Measurements from ENCODE around the gene NCR2. TPM values are rescaled to one million over a fixed set of nuclear protein-coding genes. Genes with fewer than 3 reads are reported as not detected.

NCR2 gene
- polyA plus RNA-seq, 1 of the 3 experiments (the other 2 are of a cell fraction) = not detected

GRCh38 chr6:41359617-41360313 is 24.4 kb downstream of the NCR2 start:
- Histone ChIP-seq H3K9ac (no peak overlapping the region), H3K4me3 (ENCODE audit: low read depth in 2 of 2, low read length in 1 of 2) (no peak overlapping the region), H3F3A (replicated peaks; ENCODE audit: insufficient read depth) (no peaks in the 10 kb centered on the region), H3K27ac (ENCODE audit: low read depth in 2 of 2, low read length in 1 of 2) (no peak overlapping the region), H2AFZ (ENCODE audit: low read depth) (no peak overlapping the region), H4K20me1 (ENCODE audit: insufficient read depth) (no peaks in the 10 kb centered on the region), H3K4me1 (ENCODE audit: control insufficient read depth in 1 of 2, insufficient read depth in 2 of 2, low read depth in 1 of 2, low read length in 1 of 2) (no peaks in the 10 kb centered on the region), H3K79me2 (ENCODE audit: insufficient read depth) (no peaks in the 10 kb centered on the region), H3K9me2 (no peaks in the 10 kb centered on the region), H3K27me3 (ENCODE audit: insufficient read depth) (peaks cover 8% of the 10 kb centered on the region; the same call in 1 of the 2 replicates), H3K36me3 (replicated peaks in 1 of 2; ENCODE audit: control insufficient read depth in 1 of 2, insufficient read depth in 2 of 2, low read length in 1 of 2) (no peaks in the 10 kb centered on the region), H3K4me2 (no peak overlapping the region), H3K9me3 (0 out of 2 replicates have a peak, but pooled peaks cover 5% of the 10 kb centered on the region)
- no peak for TF ChIP-seq YY1 (IDR thresholded peaks at IDR 0.05; ENCODE audit: low read depth)
- TF ChIP-seq MEF2A (IDR thresholded peaks at IDR 0.05; ENCODE audit: borderline replicate concordance, low read depth) = no peak
- TF ChIP-seq, protein P1, sequence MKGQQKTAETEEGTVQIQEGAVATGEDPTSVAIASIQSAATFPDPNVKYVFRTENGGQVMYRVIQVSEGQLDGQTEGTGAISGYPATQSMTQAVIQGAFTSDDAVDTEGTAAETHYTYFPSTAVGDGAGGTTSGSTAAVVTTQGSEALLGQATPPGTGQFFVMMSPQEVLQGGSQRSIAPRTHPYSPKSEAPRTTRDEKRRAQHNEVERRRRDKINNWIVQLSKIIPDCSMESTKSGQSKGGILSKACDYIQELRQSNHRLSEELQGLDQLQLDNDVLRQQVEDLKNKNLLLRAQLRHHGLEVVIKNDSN (IDR thresholded peaks at IDR 0.05; ENCODE audit: borderline replicate concordance, low read depth) = no peak
- no peak for TF ChIP-seq RAD21 (IDR thresholded peaks at IDR 0.05; ENCODE audit: low read length)
- ChIA-PET POLR2A (no interaction called here), CTCF (interaction anchor here (0.9 to 1.5 kb wide), 5 partner anchors 9 to 324 kb away, joined by 3 to 6 read pairs (median 4); no protein-coding TSS in a partner anchor)
- no peak for DNase-seq
- WGBS (ENCODE audit: low lambda C conversion rate) = 9% methylated on average over 4 of the region's 4 CpGs

DNA sequence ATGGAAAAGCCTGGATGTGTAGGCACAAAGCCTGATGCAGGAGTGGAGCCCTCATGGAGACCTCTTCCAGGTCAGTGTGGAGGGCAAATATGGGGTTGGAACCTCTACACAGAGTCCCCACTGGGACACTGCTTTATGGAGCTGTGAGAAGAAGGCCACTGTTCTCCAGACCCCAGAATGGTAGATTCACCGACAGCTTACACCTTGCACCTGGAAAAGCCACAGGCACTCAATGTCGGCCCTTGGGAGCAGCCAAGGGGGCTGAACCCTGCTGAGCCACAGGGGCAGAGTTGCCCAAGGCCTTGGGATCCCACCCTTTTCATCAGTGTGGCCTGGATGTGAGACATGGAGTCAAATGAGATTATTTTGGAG is 24.9 kb downstream of the NCR2 start:
- peaks cover 7% of the 10 kb centered on the region; the same call in 1 of the 2 replicates for H3K27me3 ChIP-seq (ENCODE audit: insufficient read depth)
- H4K20me1 ChIP-seq (ENCODE audit: insufficient read depth) = no peaks in the 10 kb centered on the region
- H3K9ac ChIP-seq = no peak overlapping the region
- 0 out of 2 replicates have a peak, but pooled peaks cover 5% of the 10 kb centered on the region for H3K9me3 ChIP-seq
- no peak for DNase-seq
- H3K4me3 ChIP-seq (ENCODE audit: low read depth in 2 of 2, low read length in 1 of 2) = no peak overlapping the region
- no peak overlapping the region for H2AFZ ChIP-seq (ENCODE audit: low read depth)
- H3F3A ChIP-seq (replicated peaks; ENCODE audit: insufficient read depth) = no peaks in the 10 kb centered on the region
- H3K36me3 ChIP-seq (replicated peaks in 1 of 2; ENCODE audit: control insufficient read depth in 1 of 2, insufficient read depth in 2 of 2, low read length in 1 of 2) = no peaks in the 10 kb centered on the region
- no peaks in the 10 kb centered on the region for H3K9me2 ChIP-seq
- CTCF ChIA-PET = interaction anchor here (0.9 to 1.5 kb wide), 4 partner anchors 8 to 324 kb away, joined by 3 to 6 read pairs (median 4); no protein-coding TSS in a partner anchor
- POLR2A ChIA-PET = no interaction called here
- no CpG with 5 or more reads among the region's 2 CpGs for whole genome bisulfite sequencing (ENCODE audit: low lambda C conversion rate)
- no peak overlapping the region for H3K4me2 ChIP-seq
- TF ChIP-seq RAD21 (IDR thresholded peaks at IDR 0.05; ENCODE audit: low read length) = no peak
- no peaks in the 10 kb centered on the region for H3K79me2 ChIP-seq (ENCODE audit: insufficient read depth)
- no peak overlapping the region for H3K27ac ChIP-seq (ENCODE audit: low read depth in 2 of 2, low read length in 1 of 2)
- H3K4me1 ChIP-seq (ENCODE audit: control insufficient read depth in 1 of 2, insufficient read depth in 2 of 2, low read depth in 1 of 2, low read length in 1 of 2) = no peaks in the 10 kb centered on the region

- no peak overlapping the region for H3K9ac ChIP-seq
- H2AFZ ChIP-seq (ENCODE audit: low read depth) = no peak overlapping the region
- H3K27ac ChIP-seq (ENCODE audit: low read depth in 2 of 2, low read length in 1 of 2) = no peak overlapping the region
- H3K9me2 ChIP-seq = no peaks in the 10 kb centered on the region
- H3F3A ChIP-seq (replicated peaks; ENCODE audit: insufficient read depth) = no peaks in the 10 kb centered on the region
- no peaks in the 10 kb centered on the region for H4K20me1 ChIP-seq (ENCODE audit: insufficient read depth)
- WGBS (ENCODE audit: low lambda C conversion rate) = 20% methylated on average over 7 of the region's 7 CpGs
- DNase-seq = no peak
- H3K4me3 ChIP-seq (ENCODE audit: low read depth in 2 of 2, low read length in 1 of 2) = no peak overlapping the region
- no peaks in the 10 kb centered on the region for H3K79me2 ChIP-seq (ENCODE audit: insufficient read depth)
- POLR2A ChIA-PET = no interaction called here
- no peaks in the 10 kb centered on the region for H3K36me3 ChIP-seq (replicated peaks in 1 of 2; ENCODE audit: control insufficient read depth in 1 of 2, insufficient read depth in 2 of 2, low read length in 1 of 2)
- H3K27me3 ChIP-seq (ENCODE audit: insufficient read depth) = peaks cover 40% of the 10 kb centered on the region
- H3K4me2 ChIP-seq = no peak overlapping the region
- CTCF ChIA-PET = interaction anchor here (1.2 to 12.1 kb wide), 2 partner anchors 318 to 421 kb away, joined by 4 to 285 read pairs; partner anchors contain the start of gene TOMM6
- H3K4me1 ChIP-seq (ENCODE audit: control insufficient read depth in 1 of 2, insufficient read depth in 2 of 2, low read depth in 1 of 2, low read length in 1 of 2) = no peaks in the 10 kb centered on the region
- H3K9me3 ChIP-seq = 0 out of 2 replicates have a peak, but pooled peaks cover 5% of the 10 kb centered on the region
- TF ChIP-seq CTCF (IDR thresholded peaks at IDR 0.05) (no peak), MXI1 (IDR thresholded peaks at IDR 0.05; ENCODE audit: low read depth, low read length) (no peak), RAD21 (IDR thresholded peaks at IDR 0.05; ENCODE audit: low read length) (no peak), MEF2A (IDR thresholded peaks at IDR 0.05; ENCODE audit: borderline replicate concordance, low read depth) (no peak), RCOR1 (IDR thresholded peaks at IDR 0.05; ENCODE audit: low read length) (no peak), RXRA (IDR thresholded peaks at IDR 0.05; ENCODE audit: borderline replicate concordance, low read depth) (no peak), ZBTB33 (IDR thresholded peaks at IDR 0.05; ENCODE audit: borderline replicate concordance, low read depth) (no peak), EZH2phosphoT487 (IDR thresholded peaks at IDR 0.05; ENCODE audit: borderline replicate concordance, low read depth) (no peak), ELF1 (IDR thresholded peaks at IDR 0.05) (no peak)
- TF ChIP-seq, protein P2, sequence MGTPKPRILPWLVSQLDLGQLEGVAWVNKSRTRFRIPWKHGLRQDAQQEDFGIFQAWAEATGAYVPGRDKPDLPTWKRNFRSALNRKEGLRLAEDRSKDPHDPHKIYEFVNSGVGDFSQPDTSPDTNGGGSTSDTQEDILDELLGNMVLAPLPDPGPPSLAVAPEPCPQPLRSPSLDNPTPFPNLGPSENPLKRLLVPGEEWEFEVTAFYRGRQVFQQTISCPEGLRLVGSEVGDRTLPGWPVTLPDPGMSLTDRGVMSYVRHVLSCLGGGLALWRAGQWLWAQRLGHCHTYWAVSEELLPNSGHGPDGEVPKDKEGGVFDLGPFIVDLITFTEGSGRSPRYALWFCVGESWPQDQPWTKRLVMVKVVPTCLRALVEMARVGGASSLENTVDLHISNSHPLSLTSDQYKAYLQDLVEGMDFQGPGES (IDR thresholded peaks at IDR 0.05; ENCODE audit: low read depth, low read length) = no peak
- TF ChIP-seq, protein P3, sequence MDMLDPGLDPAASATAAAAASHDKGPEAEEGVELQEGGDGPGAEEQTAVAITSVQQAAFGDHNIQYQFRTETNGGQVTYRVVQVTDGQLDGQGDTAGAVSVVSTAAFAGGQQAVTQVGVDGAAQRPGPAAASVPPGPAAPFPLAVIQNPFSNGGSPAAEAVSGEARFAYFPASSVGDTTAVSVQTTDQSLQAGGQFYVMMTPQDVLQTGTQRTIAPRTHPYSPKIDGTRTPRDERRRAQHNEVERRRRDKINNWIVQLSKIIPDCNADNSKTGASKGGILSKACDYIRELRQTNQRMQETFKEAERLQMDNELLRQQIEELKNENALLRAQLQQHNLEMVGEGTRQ (IDR thresholded peaks at IDR 0.05; ENCODE audit: borderline replicate concordance, low read depth, low read length) = no peak
Measured at GRCh38 chr6:41366150-41366549, 30.7 kb downstream of the NCR2 start.

Data from SK-N-SH (cell line).